Measurements from ENCODE around the gene PPP2CA.

The PPP2CA gene

DNA sequence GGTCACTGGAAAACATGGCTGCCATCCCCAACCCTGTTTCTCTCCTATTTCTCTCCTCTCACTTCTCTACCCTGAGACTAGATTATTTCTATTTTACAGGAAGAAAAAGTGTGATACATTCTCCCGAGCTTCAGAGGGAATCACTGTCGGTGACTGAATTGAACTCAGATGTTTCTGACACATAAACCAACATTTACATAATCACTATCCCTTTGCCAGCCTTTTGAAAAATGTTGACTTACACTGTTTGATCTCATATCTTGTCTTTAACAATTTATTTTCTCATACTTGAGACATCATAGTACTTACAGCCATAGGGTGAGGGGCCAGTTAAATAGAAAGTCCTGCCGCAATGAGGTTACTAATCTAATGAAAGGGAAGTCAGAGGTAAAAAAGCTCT, 25.1 kb upstream of the PPP2CA start:
- Mint-ChIP-seq H3K36me3 (ENCODE audit: low read depth) (no peaks in the 10 kb centered on the region), H3K27ac (no peak overlapping the region), H3K9me3 (no peaks in the 10 kb centered on the region), H3K4me1 (ENCODE audit: low read depth) (no peaks in the 10 kb centered on the region), H3K27me3 (ENCODE audit: low read depth) (peaks cover 22% of the 10 kb centered on the region), H3K4me3 (no peak overlapping the region)

DNA sequence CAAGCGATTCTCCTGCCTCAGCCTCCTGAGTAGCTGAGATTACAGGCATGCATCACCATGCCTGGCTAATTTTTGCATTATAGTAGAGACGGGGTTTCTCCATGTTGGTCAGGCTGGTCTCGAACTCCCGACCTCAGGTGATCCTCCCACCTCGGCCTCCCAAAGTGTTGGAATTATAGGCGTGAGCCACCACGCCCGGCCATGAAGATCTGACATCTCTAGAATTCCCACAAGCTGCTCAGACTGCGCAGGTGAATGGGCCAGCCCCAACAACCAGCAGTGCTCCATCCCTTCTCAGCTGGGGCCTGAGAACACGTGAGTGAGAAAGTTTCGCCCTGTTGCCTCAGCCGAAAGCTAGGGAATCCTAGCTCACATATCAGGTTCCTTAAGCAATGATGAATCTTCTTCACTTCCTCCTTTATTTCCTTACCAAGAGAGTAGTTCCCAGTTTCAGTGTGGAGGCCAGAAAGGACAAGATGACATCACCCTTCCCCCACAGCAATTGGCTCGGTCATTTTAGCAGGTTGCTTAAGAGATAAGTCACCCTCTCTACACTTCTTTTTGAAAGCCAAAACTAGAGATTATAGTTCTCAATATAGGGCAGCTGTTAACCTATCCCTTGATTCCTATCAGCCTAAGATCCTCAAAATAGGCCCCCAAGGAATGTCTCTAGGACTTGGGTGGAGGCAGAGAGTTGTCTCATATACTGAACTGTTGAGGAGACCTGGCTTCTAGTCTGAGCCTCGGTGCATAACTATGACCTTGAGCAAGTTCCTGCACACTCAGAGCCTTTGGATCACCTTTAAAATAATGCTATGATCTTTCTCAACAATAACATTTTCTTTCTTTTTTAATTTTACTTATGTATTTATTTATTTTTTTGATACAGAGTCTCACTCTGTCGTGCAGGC, 23.9 kb upstream of the PPP2CA start:
- no peak overlapping the region for H3K4me3 Mint-ChIP-seq
- H3K27me3 Mint-ChIP-seq (ENCODE audit: low read depth) = peaks cover 11% of the 10 kb centered on the region
- H3K27ac Mint-ChIP-seq = no peak overlapping the region
- H3K9me3 Mint-ChIP-seq = no peaks in the 10 kb centered on the region
- no peaks in the 10 kb centered on the region for H3K4me1 Mint-ChIP-seq (ENCODE audit: low read depth)
- H3K36me3 Mint-ChIP-seq (ENCODE audit: low read depth) = no peaks in the 10 kb centered on the region

DNA sequence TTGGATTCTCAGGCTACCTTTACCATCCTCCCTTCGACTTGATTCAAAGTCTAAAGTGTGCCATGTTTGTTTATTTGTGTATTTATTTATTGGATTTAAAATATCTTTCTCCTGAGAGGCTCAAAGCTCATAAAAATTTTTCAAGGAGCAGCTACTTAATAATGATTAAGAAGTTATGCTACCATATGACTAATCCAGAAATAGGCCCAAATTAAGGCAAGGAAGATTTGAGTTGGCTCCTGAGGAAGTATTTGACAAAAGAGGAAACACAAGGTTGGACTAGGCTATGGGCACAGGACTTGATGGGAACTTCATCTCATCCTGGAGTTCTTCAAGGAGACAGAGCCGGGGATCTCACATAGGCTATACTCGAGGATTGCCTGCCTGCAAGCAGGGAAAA, 22.4 kb upstream of the PPP2CA start:
- Mint-ChIP-seq H3K27ac (no peak overlapping the region), H3K36me3 (ENCODE audit: low read depth) (no peaks in the 10 kb centered on the region), H3K27me3 (ENCODE audit: low read depth) (peaks cover 6% of the 10 kb centered on the region), H3K4me3 (no peak overlapping the region), H3K4me1 (ENCODE audit: low read depth) (no peaks in the 10 kb centered on the region), H3K9me3 (no peaks in the 10 kb centered on the region)

- no peaks in the 10 kb centered on the region for H3K9me3 Mint-ChIP-seq
- H3K27me3 Mint-ChIP-seq (ENCODE audit: low read depth) = peaks cover 3% of the 10 kb centered on the region
- H3K4me1 Mint-ChIP-seq (ENCODE audit: low read depth) = no peaks in the 10 kb centered on the region
- no peak overlapping the region for H3K4me3 Mint-ChIP-seq
- H3K36me3 Mint-ChIP-seq (ENCODE audit: low read depth) = no peaks in the 10 kb centered on the region
- H3K27ac Mint-ChIP-seq = no peak overlapping the region
These were observed 21.8 kb upstream of the PPP2CA start for GRCh38 chr5:134247428-134248224.

- no peaks in the 10 kb centered on the region for H3K9me3 Mint-ChIP-seq
- H3K27ac Mint-ChIP-seq = no peak overlapping the region
- no peak overlapping the region for H3K4me3 Mint-ChIP-seq
- no peaks in the 10 kb centered on the region for H3K4me1 Mint-ChIP-seq (ENCODE audit: low read depth)
- H3K36me3 Mint-ChIP-seq (ENCODE audit: low read depth) = no peaks in the 10 kb centered on the region
- H3K27me3 Mint-ChIP-seq (ENCODE audit: low read depth) = peaks cover 3% of the 10 kb centered on the region
These were observed 21.0 kb upstream of the PPP2CA start for GRCh38 chr5:134246771-134247427.

GRCh38 chr5:134245692-134246091, 19.8 kb upstream of the PPP2CA start:
- no peaks in the 10 kb centered on the region for H3K9me3 Mint-ChIP-seq
- no peaks in the 10 kb centered on the region for H3K36me3 Mint-ChIP-seq (ENCODE audit: low read depth)
- H3K4me3 Mint-ChIP-seq = no peak overlapping the region
- H3K27me3 Mint-ChIP-seq (ENCODE audit: low read depth) = peaks cover 4% of the 10 kb centered on the region
- no peak overlapping the region for H3K27ac Mint-ChIP-seq
- no peaks in the 10 kb centered on the region for H3K4me1 Mint-ChIP-seq (ENCODE audit: low read depth)

DNA sequence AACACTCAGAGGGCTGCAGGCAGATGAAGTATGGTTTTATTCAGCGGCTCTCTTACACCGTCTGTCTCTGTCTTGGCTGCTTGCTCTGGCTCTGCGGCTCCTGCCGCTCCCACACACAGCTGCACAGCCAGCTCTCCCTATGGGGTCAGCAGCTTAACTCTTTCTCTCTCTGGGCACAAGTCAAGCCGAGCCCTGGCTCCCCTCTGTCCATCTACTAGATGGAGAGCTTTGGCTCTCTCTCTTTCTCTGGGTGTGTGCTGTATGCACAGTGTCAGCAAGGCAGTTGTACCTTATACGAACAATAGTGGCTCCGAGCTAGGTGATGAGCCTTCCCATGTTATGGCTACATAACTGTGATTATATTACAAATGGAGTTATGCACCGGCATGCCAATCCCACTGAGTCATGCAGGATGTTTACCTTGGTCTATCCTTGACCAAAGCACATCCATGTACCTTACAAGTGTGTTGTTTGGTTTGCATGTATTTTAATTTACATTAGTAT, 19.3 kb upstream of the PPP2CA start:
- Mint-ChIP-seq H3K36me3 (ENCODE audit: low read depth) (no peaks in the 10 kb centered on the region), H3K27me3 (ENCODE audit: low read depth) (peaks cover 9% of the 10 kb centered on the region), H3K4me1 (ENCODE audit: low read depth) (no peaks in the 10 kb centered on the region), H3K9me3 (no peaks in the 10 kb centered on the region), H3K4me3 (no peak overlapping the region), H3K27ac (no peak overlapping the region)

DNA sequence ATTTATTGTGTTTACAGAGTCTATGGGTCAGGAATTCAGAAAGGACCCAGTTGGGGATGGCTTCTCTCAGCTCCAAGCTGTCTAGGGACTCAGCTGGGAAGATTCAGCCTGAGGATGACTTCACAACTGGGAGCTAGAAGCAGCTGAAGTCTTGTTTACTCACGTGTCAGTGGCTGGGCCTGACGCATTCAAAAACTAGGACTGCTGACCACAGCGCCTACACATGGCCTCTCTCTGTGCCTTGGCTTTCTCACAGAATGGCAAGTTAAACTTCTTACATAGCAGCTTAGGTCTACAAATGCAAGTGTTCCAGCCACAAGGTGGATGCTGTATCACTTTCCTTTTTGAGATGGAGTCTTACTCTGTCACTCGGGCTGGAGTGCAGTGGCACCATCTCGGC, 16.3 kb upstream of the PPP2CA start:
- no peaks in the 10 kb centered on the region for H3K9me3 Mint-ChIP-seq
- H3K27ac Mint-ChIP-seq = no peak overlapping the region
- peaks cover 13% of the 10 kb centered on the region for H3K27me3 Mint-ChIP-seq (ENCODE audit: low read depth)
- H3K4me3 Mint-ChIP-seq = no peak overlapping the region
- no peaks in the 10 kb centered on the region for H3K4me1 Mint-ChIP-seq (ENCODE audit: low read depth)
- H3K36me3 Mint-ChIP-seq (ENCODE audit: low read depth) = no peaks in the 10 kb centered on the region

DNA sequence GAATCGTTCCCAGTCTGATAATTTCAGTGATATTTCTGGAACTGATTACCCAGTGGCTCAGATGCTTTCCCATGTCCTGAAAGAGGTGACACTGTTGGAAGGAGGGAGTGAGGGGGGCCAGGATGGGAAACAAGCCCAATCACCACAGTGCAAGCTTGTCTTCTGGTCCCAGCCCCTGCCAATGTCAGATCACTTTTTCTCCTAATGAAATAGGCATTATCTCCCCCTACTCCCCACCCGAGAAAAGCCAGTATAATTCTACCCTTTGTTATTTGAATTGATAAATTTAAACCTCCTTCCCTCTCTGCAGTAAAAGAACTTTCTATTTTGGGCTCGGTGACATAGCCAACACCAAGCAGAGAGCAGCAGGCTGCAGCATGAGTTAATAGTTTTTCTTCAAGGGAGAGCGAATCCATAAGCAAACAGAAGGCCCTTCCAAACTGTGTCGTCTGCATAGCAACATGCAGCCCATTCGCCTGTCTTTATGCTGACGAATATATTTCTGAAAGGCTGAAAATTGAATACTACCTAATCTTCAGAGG, 14.6 kb upstream of the PPP2CA start:
- H3K36me3 Mint-ChIP-seq (ENCODE audit: low read depth) = no peaks in the 10 kb centered on the region
- no peaks in the 10 kb centered on the region for H3K9me3 Mint-ChIP-seq
- H3K4me3 Mint-ChIP-seq = no peak overlapping the region
- H3K27me3 Mint-ChIP-seq (ENCODE audit: low read depth) = peaks cover 30% of the 10 kb centered on the region
- no peak overlapping the region for H3K27ac Mint-ChIP-seq
- no peaks in the 10 kb centered on the region for H3K4me1 Mint-ChIP-seq (ENCODE audit: low read depth)

DNA sequence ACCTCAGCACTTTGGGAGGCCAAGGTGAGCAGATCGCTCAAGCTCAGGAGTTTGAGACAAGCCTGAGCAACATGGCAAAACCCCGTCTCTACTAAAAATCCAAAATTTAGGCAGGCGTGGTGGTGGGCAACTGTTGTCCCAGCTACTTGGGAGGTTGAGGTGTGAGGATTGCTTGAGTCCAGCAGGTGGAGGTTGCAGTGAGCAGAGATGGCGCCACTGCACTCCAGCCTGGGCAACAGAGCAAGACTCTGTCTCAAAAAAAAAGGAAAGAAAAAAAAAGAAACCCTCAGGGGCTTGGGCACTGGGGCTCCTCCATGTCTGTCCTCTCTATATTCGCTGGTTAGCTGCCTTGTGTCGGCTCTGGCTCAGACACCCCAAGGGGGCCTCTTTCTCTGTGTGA, 10.9 kb upstream of the PPP2CA start:
- H3K9me3 Mint-ChIP-seq = no peaks in the 10 kb centered on the region
- no peak overlapping the region for H3K27ac Mint-ChIP-seq
- no peaks in the 10 kb centered on the region for H3K36me3 Mint-ChIP-seq (ENCODE audit: low read depth)
- H3K4me3 Mint-ChIP-seq = no peak overlapping the region
- H3K4me1 Mint-ChIP-seq (ENCODE audit: low read depth) = no peaks in the 10 kb centered on the region
- H3K27me3 Mint-ChIP-seq (ENCODE audit: low read depth) = peaks cover 35% of the 10 kb centered on the region

DNA sequence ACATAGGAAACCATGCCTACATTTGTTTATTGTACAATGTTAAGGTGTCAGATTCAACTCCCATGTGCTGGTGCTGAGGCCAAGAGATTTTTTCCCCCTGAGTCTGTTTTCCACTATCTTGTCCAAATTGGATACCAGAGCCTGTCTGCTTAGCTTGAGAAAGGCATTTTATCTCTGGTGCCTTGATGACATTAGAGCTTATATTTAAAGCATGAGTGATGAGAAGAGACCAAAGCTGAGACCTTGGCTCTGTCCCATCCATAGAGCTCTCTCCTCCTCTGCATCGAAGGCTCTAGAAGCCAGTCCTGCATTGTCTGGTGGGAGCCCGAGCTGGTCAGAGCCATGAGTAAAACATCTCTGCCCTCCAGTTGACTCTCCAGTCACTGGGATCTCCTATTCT, 10.4 kb upstream of the PPP2CA start:
- no peaks in the 10 kb centered on the region for H3K4me1 Mint-ChIP-seq (ENCODE audit: low read depth)
- H3K27ac Mint-ChIP-seq = no peak overlapping the region
- no peaks in the 10 kb centered on the region for H3K9me3 Mint-ChIP-seq
- H3K36me3 Mint-ChIP-seq (ENCODE audit: low read depth) = no peaks in the 10 kb centered on the region
- H3K27me3 Mint-ChIP-seq (ENCODE audit: low read depth) = peaks cover 35% of the 10 kb centered on the region
- no peak overlapping the region for H3K4me3 Mint-ChIP-seq

- Mint-ChIP-seq H3K9me3 (no peaks in the 10 kb centered on the region), H3K27ac (no peak overlapping the region), H3K27me3 (ENCODE audit: low read depth) (peaks cover 4% of the 10 kb centered on the region), H3K4me1 (ENCODE audit: low read depth) (peaks cover 25% of the 10 kb centered on the region), H3K4me3 (no peak overlapping the region), H3K36me3 (ENCODE audit: low read depth) (peaks cover 12% of the 10 kb centered on the region)
These were observed 2.8 kb upstream of the PPP2CA start for GRCh38 chr5:134228624-134229023.

GRCh38 chr5:134227776-134228175, 1.9 kb upstream of the PPP2CA start:
- peak overlapping the region; percentile 95 for H3K27ac Mint-ChIP-seq
- peaks cover 30% of the 10 kb centered on the region for H3K4me1 Mint-ChIP-seq (ENCODE audit: low read depth)
- no peaks in the 10 kb centered on the region for H3K9me3 Mint-ChIP-seq
- H3K4me3 Mint-ChIP-seq = peak overlapping the region; percentile 85
- peaks cover 15% of the 10 kb centered on the region for H3K36me3 Mint-ChIP-seq (ENCODE audit: low read depth)
- peaks cover 4% of the 10 kb centered on the region for H3K27me3 Mint-ChIP-seq (ENCODE audit: low read depth)

DNA sequence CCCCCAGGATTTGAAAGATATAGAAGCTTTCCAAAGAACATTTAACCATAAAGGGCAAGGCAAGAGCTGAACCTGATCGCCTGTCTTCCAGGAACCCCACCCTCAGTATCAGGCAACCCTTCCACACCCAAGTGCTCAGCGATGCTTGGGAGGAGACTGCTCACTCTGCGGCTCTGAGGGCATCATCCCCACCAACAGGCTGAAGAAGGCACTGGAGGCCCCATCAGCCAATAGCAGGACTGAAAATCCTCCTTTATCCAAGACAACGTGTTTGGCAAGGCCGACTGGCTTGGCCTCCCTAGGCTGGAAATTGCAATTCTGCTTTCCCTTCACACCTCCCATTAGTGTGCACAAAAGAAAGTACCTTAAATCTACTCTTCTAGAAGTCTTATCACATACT, 1.4 kb upstream of the PPP2CA start:
- peak overlapping the region; percentile 95 for H3K27ac Mint-ChIP-seq
- no peaks in the 10 kb centered on the region for H3K27me3 Mint-ChIP-seq (ENCODE audit: low read depth)
- no peaks in the 10 kb centered on the region for H3K9me3 Mint-ChIP-seq
- H3K4me3 Mint-ChIP-seq = peak overlapping the region; percentile 85
- H3K4me1 Mint-ChIP-seq (ENCODE audit: low read depth) = peaks cover 35% of the 10 kb centered on the region
- H3K36me3 Mint-ChIP-seq (ENCODE audit: low read depth) = peaks cover 15% of the 10 kb centered on the region

Measured in T-helper 1 cell treated with Interleukin-12 subunit alpha and Interleukin-12 subunit beta and Interleukin-4 antibody, amounts not matched to agents 30 μg/mL and 1 μg/mL, for 36 hours (primary cell).